GM12875 (cell line): ENCODE data around the gene STAG3.

Experiments used
- H3K4me3 ChIP-seq: one replicate; pipeline ENCODE4 v1.5.1; 2011; ENCODE audit warnings: low read depth, low read length, control low read depth
- TF ChIP-seq, protein P1 (sequence below): IDR thresholded peaks from 2 replicates; pipeline ENCODE4 v1.5.1; 2011; ENCODE audit warnings: low read depth, mild to moderate bottlenecking, control low read depth, inconsistent platforms, low read length, moderate library complexity, borderline replicate concordance; ENCODE audit not compliant: insufficient read depth

STAG3 gene

GRCh38 chr7:100157069-100157333 lies 20.7 kb upstream of the STAG3 start:
- no peak overlapping the region for H3K4me3 ChIP-seq
- TF ChIP-seq, protein P1, sequence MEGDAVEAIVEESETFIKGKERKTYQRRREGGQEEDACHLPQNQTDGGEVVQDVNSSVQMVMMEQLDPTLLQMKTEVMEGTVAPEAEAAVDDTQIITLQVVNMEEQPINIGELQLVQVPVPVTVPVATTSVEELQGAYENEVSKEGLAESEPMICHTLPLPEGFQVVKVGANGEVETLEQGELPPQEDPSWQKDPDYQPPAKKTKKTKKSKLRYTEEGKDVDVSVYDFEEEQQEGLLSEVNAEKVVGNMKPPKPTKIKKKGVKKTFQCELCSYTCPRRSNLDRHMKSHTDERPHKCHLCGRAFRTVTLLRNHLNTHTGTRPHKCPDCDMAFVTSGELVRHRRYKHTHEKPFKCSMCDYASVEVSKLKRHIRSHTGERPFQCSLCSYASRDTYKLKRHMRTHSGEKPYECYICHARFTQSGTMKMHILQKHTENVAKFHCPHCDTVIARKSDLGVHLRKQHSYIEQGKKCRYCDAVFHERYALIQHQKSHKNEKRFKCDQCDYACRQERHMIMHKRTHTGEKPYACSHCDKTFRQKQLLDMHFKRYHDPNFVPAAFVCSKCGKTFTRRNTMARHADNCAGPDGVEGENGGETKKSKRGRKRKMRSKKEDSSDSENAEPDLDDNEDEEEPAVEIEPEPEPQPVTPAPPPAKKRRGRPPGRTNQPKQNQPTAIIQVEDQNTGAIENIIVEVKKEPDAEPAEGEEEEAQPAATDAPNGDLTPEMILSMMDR = no peak

DNA sequence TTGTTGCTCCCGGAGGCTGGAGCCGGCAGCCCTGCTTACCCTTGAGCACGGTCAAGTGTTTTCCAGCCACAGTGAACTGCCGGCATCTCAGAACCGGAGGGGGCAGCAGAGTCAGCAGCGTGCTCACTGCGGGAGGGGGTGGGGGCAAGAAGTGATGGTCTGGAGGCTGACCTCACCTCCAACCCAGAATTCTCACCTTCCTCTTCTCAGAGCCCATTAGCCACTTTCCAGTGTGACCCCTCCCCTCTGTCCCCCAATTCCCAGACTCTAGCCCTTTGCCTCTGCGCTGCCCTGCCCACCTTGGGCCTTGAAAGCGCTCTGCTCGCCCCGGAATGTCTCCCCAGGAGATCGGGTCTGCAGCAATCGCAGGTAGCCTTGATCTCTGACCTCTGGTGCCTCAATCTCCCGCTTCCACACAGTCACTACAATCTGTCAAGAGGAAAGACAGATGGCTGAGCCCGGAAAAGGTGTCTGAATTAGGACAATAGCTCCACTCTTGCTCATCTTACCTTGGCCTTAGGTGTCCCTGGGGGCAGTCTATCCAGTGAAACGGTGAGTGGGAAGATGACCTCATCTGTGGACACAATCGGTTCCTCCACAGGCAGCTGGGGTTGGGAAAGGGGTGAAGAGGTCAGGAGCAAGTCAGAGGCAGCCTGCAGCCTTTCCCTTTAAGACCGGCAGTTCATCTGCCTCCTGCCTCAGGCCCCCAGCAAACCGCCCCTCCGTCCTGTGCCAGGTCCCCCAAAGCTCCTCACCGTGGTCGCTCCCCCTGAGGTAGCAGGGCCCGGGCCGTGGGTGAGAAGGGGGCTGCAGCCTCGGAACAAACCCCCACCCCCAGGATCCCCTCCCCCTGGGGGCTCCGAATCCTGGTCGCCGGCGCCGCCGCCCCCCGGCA lies 20.1 kb upstream of the STAG3 start:
- peak overlapping the region; percentile 78 for H3K4me3 ChIP-seq
- TF ChIP-seq, protein P1 = peak; percentile 23; the same call in 1 of the 2 replicates

DNA sequence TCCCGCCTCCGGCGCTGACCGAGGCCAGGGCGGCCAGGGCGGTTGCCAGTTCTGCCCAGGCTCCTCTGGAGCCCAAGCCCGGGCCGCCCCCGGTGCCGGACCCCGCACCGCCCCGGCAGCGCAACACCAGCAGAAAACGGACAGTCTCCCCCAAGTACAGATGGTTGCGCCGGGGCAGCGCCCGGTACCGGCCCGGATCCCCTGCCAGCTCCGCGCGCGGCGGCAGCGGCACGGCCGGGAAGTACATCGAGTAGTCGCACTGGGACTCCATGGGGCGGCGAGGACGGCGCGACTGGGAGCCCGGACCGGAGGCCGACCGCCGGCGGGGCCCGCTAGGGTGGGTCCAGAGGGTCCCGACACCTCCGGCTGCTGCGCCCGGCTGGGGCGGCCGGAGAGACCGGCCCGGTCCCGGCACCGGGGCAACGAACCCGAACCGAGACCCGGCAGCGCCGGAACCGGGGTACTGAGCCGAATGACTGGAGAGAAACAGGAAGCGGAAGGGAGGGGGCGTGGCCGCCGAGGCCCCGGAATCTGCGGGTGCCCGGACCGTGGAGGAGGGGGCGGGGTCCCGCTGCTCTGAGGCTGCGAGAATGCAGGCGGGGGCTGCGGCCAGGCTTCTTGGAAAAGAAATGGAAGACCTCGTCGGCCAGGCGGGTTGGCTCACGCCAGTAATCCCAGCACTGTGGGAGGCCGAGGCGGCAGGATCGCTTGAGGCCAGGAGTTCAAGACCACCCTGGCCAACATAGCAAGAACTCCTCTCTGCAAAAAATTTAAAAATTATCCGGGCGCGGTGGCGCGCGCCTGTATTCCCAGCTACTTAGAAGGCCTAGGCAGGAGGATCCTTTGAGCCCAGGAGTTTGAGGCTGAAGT lies 19.3 kb upstream of the STAG3 start, which contains the start of gene TRAPPC14:
TSS of gene TRAPPC14 (minus strand) at position 495 of the 870 bp plus-strand sequence. CDS start at position 271, 224 bp downstream.
- TF ChIP-seq, protein P1 = no peak
- peak within 1 kb of the TSS; percentile 78 for H3K4me3 ChIP-seq

- H3K4me3 ChIP-seq = peak overlapping the region; percentile 78
- TF ChIP-seq, protein P1 = peak; percentile 19; the same call in 1 of the 2 replicates
These were observed 18.6 kb upstream of the STAG3 start for GRCh38 chr7:100159099-100159623.

DNA sequence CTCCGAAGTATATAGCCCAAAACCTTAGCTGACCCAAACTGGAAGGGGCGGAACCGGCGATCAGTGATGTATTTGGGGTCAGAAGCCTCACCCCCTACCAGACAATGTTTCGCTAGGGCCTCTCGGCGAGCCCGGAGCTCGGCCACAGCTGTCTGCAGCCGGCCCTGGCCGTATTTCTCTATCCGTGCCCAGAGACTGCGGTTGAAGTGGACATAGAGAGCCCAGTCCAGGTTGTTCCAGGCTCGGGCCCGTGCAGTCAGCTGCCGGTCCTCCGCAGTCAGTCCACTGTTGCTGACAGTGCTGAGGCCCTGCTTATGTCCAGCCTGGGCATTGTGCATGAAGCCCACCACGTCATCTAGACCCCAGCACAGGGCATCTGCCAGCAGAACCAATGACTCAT lies 17.7 kb upstream of the STAG3 start:
- H3K4me3 ChIP-seq = no peak overlapping the region
- TF ChIP-seq, protein P1 = no peak

DNA sequence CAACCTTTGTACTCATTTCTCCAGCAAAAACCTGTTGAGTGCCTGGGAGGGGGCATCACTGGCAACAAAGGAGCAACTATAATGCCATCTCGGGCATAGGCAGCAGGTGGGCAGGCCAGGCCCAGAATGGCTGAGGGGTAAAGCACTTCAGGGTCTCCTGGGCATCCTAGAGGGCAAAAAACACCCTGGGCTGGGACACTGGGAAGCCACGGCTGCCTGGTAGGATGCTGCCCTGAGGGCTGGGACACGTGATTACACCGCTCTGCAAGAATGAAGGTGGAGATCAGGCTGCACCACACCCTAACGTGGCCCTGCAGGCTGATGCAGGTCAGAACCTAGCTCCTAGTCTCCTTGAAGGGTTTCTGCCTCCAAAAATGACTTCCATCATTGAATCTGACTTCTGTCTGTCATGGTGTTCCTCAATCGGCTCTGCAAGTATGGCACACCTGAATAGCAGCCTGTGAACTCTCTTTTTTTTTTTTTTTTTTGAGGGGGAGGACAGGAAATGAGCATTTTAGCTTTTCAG lies 14.6 kb upstream of the STAG3 start:
- H3K4me3 ChIP-seq = no peak overlapping the region
- TF ChIP-seq, protein P1 = no peak
